ENCODE measurements around the gene MDK. TPM values are rescaled to one million over a fixed set of nuclear protein-coding genes. Genes with fewer than 3 reads are reported as not detected.

Gene MDK
- total RNA-seq, 8 experiments from 2014 or later, result 151 to 662 (median 242) TPM

DNA sequence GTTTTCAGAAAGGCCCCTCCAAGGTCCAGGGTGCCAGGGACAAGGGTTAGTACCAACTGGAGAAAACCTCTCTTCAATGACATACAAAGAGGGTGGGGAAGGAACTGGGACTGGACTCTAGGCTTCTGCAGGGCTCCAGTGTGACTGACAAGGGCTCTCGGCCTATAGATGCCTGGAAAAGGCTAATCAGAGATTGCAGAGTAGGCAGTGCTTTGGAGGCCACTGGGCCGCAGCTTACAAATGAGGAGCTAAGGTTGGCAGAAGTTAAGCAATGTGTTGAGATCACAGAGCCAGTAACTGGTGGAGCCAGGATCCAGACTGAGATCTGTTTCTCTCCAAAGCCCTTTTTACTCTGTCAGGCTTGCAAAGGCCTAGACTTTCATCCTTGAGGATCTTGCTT is 41.7 kb upstream of the MDK start:
- Histone ChIP-seq H3K4me3 (no peak overlapping the region), H3K4me1 (replicated peaks in 1 of 2) (peaks cover 18 to 24% of the 10 kb centered on the region in 2 donors), H3K27ac (peak overlapping the region in 1 of 2 donors; percentile 36)
- WGBS, 10 experiments, result 20 to 100% (median 83%) methylated on average over 1 to 2 of the region's 2 CpGs; no CpG with 5 or more reads in 6 of the 10 experiments
- ATAC-seq (replicated peaks in 6 of 8), result peak in 1 of 8 experiments; percentile 25
- in situ Hi-C loops (cut with MboI; ENCODE audit: low pct_unique_long_range_greater_than_20kb in 2 of 9, low sequenced_read_pairs in 9 of 9, unreplicated experiment in 9 of 9), result no loop called here

DNA sequence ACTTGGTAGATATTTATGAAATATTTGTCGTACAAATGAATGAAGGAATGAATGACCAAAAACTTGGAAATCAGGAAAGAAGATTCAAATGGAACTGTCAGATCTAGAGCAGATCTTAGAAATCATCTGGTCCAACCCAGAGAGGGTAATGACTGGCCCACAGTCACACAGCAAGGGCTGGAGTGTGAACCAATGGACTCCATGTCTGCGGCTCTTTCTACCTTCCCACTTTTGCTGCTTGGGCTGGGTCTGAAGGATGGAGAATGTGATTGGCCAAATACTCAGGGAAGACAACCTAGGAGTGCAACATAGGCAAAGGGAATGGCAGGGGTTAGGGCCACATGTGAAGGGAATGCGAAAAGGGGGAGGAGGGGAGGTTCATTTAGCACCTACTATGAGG is 40.0 kb upstream of the MDK start:
- 81 to 100% (median 90%) methylated on average over 1 to 3 of the region's 3 CpGs; no CpG with 5 or more reads in 2 of the 10 experiments for WGBS, 10 experiments
- no peak overlapping the region for H3K4me3 ChIP-seq
- in situ Hi-C loops (cut with MboI; ENCODE audit: low pct_unique_long_range_greater_than_20kb in 2 of 9, low sequenced_read_pairs in 9 of 9, unreplicated experiment in 9 of 9), result no loop called here
- H3K4me1 ChIP-seq (replicated peaks in 1 of 2), result peaks cover 18 to 29% of the 10 kb centered on the region in 2 donors
- H3K27ac ChIP-seq, result no peak overlapping the region
- ATAC-seq (replicated peaks in 6 of 8), result no peak

DNA sequence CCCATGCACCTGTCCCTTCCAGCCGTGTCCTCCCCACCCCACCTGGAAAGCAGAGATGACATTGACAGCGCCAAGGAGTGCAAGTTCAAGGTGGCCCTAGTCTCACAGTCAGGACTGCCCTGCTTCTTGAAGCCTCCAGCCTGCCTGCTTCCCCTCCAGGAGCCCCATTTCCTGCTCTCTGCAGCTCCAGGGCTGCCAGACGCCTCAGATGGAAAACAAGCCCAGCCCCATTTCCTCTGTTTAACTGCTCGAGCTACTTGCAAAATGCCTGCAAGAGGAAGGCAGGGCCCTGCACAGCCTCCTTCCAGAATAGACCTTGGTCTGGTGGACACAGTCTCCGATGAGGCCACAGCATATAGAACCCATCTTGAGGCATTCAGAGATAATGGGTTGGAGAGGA is 39.2 kb upstream of the MDK start:
- H3K4me1 ChIP-seq (replicated peaks in 1 of 2), result peaks cover 18 to 34% of the 10 kb centered on the region in 2 donors
- H3K27ac ChIP-seq, result no peak overlapping the region
- no peak for ATAC-seq (replicated peaks in 6 of 8)
- in situ Hi-C loops (cut with MboI; ENCODE audit: low pct_unique_long_range_greater_than_20kb in 2 of 9, low sequenced_read_pairs in 9 of 9, unreplicated experiment in 9 of 9), result no loop called here
- no peak overlapping the region for H3K4me3 ChIP-seq
- 27 to 66% (median 52%) methylated on average over 1 to 4 of the region's 5 CpGs; no CpG with 5 or more reads in 6 of the 10 experiments for WGBS, 10 experiments

DNA sequence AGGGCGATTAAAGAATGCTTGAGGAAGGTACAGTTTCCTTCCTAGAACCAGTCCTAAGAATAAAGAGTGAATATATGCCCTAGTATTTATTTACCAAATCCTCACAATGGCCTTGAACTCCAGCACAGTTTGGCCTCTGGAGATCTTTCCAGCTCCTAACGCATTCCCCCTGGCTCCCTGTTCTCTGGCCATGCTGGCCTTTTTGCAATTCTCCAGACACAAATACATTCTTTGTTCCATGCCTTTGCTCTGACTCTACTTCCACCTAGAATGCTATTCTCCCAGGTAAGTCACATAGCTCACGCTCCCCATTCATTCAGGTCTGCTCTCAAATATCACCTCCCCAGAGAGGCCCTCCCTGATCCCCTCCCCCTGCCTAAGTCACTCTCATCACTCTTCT is 37.9 kb upstream of the MDK start:
- in situ Hi-C loops (cut with MboI; ENCODE audit: low pct_unique_long_range_greater_than_20kb in 2 of 9, low sequenced_read_pairs in 9 of 9, unreplicated experiment in 9 of 9), result no loop called here
- H3K27ac ChIP-seq, result no peak overlapping the region

DNA sequence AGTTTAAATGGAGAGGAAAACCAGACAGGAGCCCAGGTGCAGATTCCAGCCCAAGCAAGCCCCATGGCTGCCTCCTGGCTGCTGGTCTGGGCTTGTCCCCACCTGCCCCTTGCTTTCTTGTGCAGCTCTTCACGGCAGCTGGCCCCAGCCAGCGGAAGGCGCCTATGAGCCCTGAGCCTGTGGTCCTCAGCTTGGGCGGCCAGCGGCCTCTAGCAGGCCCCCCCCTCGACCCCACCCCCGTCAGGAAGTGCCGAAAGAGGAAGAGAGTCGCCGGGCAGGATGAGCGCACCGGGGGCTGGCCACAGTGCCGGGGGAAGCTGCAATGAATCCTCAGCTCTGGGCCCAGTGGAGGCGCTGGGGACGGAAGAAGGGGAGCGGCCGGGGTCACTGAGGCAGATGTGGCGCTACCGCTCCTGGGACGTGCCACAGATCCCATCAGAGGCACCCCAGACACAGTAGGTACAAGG is 36.3 kb upstream of the MDK start:
- in situ Hi-C loops (cut with MboI; ENCODE audit: low pct_unique_long_range_greater_than_20kb in 2 of 9, low sequenced_read_pairs in 9 of 9, unreplicated experiment in 9 of 9), result no loop called here
- ATAC-seq (replicated peaks in 6 of 8), result no peak
- H3K27ac ChIP-seq, result no peak overlapping the region
- peaks cover 5 to 27% of the 10 kb centered on the region in 2 donors for H3K4me1 ChIP-seq (replicated peaks in 1 of 2)
- WGBS, 10 experiments, result 47 to 62% methylated on average over 2 to 15 of the region's 20 CpGs; no CpG with 5 or more reads in 8 of the 10 experiments
- H3K4me3 ChIP-seq, result no peak overlapping the region

More for the DNA sequence above, 37.9 kb upstream of the MDK start:
- peaks cover 17 to 38% of the 10 kb centered on the region in 2 donors for H3K4me1 ChIP-seq (replicated peaks in 1 of 2)
- H3K4me3 ChIP-seq, result no peak overlapping the region
- WGBS, 10 experiments, result 50 to 100% (median 91%) methylated on average over 1 to 3 of the region's 3 CpGs; no CpG with 5 or more reads in 1 of the 10 experiments
- ATAC-seq (replicated peaks in 6 of 8), result no peak

DNA sequence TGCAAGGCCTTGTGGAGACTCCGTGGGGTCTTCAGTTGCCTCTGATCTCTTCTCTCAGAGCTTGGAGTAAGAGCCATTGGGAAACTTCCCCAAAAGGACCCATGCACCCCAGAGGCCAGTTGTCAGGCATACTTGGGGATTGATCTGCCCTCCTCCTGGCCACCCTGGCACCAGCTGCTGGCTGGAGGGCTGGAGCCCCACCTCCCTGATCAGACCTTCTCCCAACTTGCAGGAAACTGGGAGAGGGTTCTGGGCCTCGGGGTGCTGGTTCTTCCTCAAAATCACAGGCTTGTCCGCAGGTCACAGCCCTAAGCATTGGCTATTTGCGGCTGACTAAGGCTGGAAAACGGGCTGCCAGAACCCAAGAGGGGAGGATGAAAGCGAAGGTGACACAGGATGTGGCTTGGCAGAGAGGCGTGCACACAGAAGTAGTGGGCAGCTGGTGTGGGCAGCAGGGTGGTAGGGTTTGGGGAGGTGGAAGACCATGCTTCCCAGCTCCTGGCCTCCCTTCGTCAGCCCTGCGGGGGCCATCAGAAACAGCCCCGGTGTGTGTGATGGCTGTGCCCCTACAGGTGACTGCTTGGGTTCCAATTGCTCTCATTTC is 35.5 kb upstream of the MDK start:
- WGBS, 10 experiments, result 40 to 100% (median 87%) methylated on average over 1 to 3 of the region's 10 CpGs; no CpG with 5 or more reads in 4 of the 10 experiments
- in situ Hi-C loops (cut with MboI; ENCODE audit: low pct_unique_long_range_greater_than_20kb in 2 of 9, low sequenced_read_pairs in 9 of 9, unreplicated experiment in 9 of 9), result no loop called here
- ATAC-seq (replicated peaks in 6 of 8), result no peak
- Histone ChIP-seq H3K4me3 (no peak overlapping the region), H3K4me1 (replicated peaks in 1 of 2) (peaks cover 5 to 26% of the 10 kb centered on the region in 2 donors), H3K27ac (no peak overlapping the region)

GRCh38 chr11:46346886-46347636 is 34.4 kb upstream of the MDK start, which contains the start of gene DGKZ:
DGKZ (plus strand) TSS chr11:46347463; CDS start chr11:46347660, 197 bp downstream.
- H3K4me1 ChIP-seq (replicated peaks in 1 of 2), result peaks cover 9 to 29% of the 10 kb centered on the region in 2 donors
- H3K27ac ChIP-seq, result no peak within 1 kb of the TSS
- WGBS, 10 experiments, result 20 to 70% (median 54%) methylated on average over 1 to 4 of the region's 80 CpGs; no CpG with 5 or more reads in 2 of the 10 experiments
- peak within 1 kb of the TSS; percentile 56 to 76 (median 61) for H3K4me3 ChIP-seq
- in situ Hi-C loops (cut with MboI; ENCODE audit: low pct_unique_long_range_greater_than_20kb in 2 of 9, low sequenced_read_pairs in 9 of 9, unreplicated experiment in 9 of 9), result no loop called here
- peak; percentile 87 to 92 (median 88) for ATAC-seq (replicated peaks in 6 of 8)

DNA sequence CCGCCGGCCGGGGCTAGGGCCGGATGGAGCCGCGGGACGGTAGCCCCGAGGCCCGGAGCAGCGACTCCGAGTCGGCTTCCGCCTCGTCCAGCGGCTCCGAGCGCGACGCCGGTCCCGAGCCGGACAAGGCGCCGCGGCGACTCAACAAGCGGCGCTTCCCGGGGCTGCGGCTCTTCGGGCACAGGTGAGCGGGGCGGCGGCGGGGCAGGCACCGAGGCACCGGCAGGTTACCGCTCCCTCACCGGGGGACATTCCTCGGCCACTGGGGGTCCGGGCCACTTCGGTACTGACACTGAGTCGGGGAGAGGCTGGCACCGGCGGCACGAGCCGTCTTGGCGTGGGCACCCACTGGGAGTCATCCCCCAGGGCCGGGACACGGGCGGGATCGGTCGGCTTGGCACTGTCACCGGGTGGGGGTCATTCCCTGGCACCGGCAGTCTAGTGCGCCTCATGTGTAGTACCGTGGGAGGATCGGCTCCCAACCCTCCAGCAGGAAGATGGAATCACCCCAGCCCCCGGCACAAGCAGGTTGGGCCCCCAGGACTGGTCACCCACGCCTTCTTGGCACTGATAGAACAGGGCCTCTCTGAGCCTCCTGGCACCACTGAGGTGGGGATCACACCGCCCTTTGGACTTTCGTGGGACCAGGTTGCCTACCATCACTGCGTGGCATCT is 33.7 kb upstream of the MDK start:
- Histone ChIP-seq H3K4me3 (peak overlapping the region; percentile 56 to 76 (median 61)), H3K27ac (no peak overlapping the region), H3K4me1 (replicated peaks in 1 of 2) (peaks cover 10 to 26% of the 10 kb centered on the region in 2 donors)
- peak in 6 of 8 experiments; percentile 0 to 10 (median 2) for ATAC-seq (replicated peaks in 6 of 8)
- in situ Hi-C loops (cut with MboI; ENCODE audit: low pct_unique_long_range_greater_than_20kb in 2 of 9, low sequenced_read_pairs in 9 of 9, unreplicated experiment in 9 of 9), result no loop called here
- 0% methylated on average over 2 of the region's 63 CpGs; no CpG with 5 or more reads in 9 of the 10 experiments for WGBS, 10 experiments

DNA sequence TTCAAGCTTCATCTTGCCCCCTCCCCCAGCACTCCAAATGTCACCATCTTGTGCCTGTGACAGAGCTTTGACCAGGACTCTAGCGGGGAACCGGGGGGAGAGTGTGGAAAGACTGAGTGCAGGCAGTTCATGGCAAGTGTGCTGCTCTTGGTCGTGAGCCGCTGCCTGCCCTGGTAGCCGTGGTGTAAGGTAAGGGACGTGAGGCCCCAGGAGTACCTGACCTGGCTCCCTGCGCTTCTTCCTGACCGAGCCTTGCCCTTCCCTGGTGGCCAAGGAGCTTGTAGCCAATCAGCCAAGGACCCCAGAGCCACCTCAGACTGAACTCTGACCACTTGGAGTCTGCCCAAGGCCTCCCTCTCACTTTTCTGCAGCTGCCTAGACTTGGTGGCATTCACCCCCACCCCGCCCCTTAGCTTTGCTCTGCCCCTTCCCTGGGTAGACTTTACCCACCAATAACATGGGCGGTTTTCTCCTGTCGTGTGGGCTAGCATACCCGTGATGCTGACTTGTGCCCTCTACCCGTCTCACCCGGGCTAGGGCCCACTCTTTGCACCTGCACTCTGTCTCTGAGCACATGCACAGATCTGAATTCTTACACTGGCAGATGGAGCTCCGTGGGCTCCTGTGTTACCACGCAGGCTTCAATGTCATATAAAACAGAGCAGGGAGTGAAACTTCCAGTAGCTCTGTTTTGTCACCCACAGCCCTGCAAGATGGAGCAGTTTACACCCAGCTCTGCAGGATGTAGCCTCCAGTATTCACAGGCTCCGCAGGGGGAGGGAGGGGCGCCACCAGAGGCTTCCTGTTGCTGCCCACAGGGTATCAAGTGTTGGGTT is 32.7 kb upstream of the MDK start:
- no peak overlapping the region for H3K27ac ChIP-seq
- in situ Hi-C loops (cut with MboI; ENCODE audit: low pct_unique_long_range_greater_than_20kb in 2 of 9, low sequenced_read_pairs in 9 of 9, unreplicated experiment in 9 of 9), result no loop called here
- 48 to 100% (median 77%) methylated on average over 1 to 7 of the region's 18 CpGs; no CpG with 5 or more reads in 4 of the 10 experiments for WGBS, 10 experiments
- peak overlapping the region; percentile 56 to 76 (median 61) for H3K4me3 ChIP-seq
- no peak for ATAC-seq (replicated peaks in 6 of 8)
- peaks cover 10 to 26% of the 10 kb centered on the region in 2 donors for H3K4me1 ChIP-seq (replicated peaks in 1 of 2)

- peaks cover 10 to 23% of the 10 kb centered on the region in 2 donors for H3K4me1 ChIP-seq (replicated peaks in 1 of 2)
- H3K27ac ChIP-seq, result no peak overlapping the region
- WGBS, 10 experiments, result 80 to 100% (median 100%) methylated on average over 1 to 3 of the region's 3 CpGs; no CpG with 5 or more reads in 4 of the 10 experiments
- in situ Hi-C loops (cut with MboI; ENCODE audit: low pct_unique_long_range_greater_than_20kb in 2 of 9, low sequenced_read_pairs in 9 of 9, unreplicated experiment in 9 of 9), result no loop called here
- no peak for ATAC-seq (replicated peaks in 6 of 8)
- H3K4me3 ChIP-seq, result no peak overlapping the region
Measured at GRCh38 chr11:46350695-46351094, 30.8 kb upstream of the MDK start.

GRCh38 chr11:46351148-46351547 is 30.3 kb upstream of the MDK start:
- Histone ChIP-seq H3K4me1 (replicated peaks in 1 of 2) (peaks cover 10 to 23% of the 10 kb centered on the region in 2 donors), H3K27ac (no peak overlapping the region), H3K4me3 (no peak overlapping the region)
- in situ Hi-C loops (cut with MboI; ENCODE audit: low pct_unique_long_range_greater_than_20kb in 2 of 9, low sequenced_read_pairs in 9 of 9, unreplicated experiment in 9 of 9), result no loop called here
- ATAC-seq (replicated peaks in 6 of 8), result no peak
- 86 to 100% (median 86%) methylated on average over 2 to 3 of the region's 8 CpGs; no CpG with 5 or more reads in 7 of the 10 experiments for WGBS, 10 experiments

DNA sequence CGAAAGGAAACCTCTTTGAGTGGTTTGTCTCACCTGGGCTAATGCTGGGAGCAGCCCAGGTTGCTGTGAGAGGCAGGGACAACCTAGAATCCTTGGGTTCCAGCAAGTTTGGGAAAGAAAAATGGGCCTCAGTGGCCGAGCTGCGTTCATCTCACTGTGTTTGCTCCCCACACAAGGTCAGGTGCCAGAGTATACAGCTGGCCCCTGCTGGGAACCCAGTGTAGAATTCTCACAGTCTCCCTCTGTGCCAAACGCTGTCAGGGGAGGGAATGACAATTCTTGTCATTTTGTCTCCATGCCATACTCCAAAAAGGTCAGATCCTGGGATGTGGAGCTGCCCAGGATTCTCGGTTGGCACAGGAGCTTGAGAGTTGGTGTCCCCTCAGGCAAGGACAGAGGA is 29.9 kb upstream of the MDK start:
- Histone ChIP-seq H3K27ac (no peak overlapping the region), H3K4me3 (no peak overlapping the region), H3K4me1 (replicated peaks in 1 of 2) (peaks cover 10 to 24% of the 10 kb centered on the region in 2 donors)
- ATAC-seq (replicated peaks in 6 of 8), result no peak
- WGBS, 10 experiments, result 92% methylated on average over 2 of the region's 5 CpGs; no CpG with 5 or more reads in 9 of the 10 experiments
- in situ Hi-C loops (cut with MboI; ENCODE audit: low pct_unique_long_range_greater_than_20kb in 2 of 9, low sequenced_read_pairs in 9 of 9, unreplicated experiment in 9 of 9), result no loop called here
